SW 1271 (cell line): Measurements from ENCODE around the gene MED7.

ENCODE experiments used
- DNase-seq, 2 experiments: peaks; one replicate each; lab custom pipeline; 2025; lab: John Stamatoyannopoulos, UW

Gene MED7

DNA sequence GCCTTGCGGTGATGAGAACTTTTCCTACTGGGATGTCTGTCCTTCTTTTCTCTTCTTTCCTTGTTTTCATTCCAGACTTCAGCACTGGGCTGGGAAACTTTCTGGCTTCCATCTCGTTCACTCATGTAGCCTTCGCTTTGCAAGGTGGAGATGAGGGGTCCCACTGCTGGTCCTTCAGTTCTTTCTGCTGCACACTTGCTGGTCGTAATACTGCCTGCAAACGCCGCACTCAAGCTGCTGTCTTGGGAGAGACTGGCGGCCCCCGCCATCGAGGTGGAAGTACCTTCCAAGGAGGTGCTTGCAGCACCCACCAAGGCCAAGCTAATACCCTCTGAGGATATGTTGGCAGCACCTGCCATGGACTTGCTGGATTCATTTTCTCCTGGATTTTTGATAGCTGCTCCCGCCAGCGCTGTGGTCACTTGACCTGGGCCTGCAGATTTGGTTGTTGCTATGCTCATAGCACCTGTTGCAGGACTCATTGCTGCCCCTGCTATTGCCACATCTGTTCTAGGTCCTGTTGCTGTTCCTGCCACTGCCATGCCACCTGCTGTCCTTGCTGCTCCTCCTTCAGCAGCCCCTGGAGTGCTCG is 20.4 kb upstream of the MED7 start:
- DNase-seq = no peak

DNA sequence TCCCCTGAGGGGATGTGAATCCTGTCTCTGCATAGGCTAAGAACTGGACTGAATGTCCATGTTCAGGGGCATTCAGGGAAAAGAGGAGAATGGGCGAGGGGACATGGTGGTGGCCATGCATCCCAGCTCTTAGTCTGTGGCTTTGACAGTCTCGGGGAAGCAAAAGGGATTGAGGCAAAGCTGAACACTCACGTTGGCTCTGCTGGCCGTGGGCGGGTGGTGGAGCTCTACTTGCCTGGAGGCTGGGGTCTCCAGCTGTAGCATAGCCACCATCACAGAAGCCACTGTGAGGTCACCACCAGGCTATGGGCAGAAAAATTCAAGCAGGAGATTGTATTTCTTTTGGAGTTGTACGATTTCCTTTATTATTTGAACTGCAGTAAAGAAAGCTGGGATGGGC is 19.3 kb upstream of the MED7 start:
- no peak for DNase-seq

DNA sequence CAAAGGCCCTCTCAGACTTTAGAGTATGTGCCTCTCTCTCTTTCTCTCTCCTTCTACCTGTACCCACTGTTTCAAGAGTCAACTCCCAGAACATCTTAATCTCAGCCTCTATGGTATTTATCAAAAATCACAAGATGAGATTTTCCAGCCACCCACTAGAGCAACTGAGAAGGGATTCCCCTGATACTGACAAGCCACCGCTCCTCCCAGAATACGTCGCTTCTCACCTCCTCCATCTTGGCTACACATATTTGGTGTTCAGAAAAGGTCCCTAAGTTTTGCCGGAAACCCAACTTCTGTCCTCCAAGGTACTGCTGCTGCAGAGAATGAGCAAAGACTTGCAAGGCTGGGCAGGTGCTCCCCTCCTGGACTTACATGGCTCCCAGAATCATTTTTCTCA is 17.3 kb upstream of the MED7 start:
- no peak for DNase-seq

DNA sequence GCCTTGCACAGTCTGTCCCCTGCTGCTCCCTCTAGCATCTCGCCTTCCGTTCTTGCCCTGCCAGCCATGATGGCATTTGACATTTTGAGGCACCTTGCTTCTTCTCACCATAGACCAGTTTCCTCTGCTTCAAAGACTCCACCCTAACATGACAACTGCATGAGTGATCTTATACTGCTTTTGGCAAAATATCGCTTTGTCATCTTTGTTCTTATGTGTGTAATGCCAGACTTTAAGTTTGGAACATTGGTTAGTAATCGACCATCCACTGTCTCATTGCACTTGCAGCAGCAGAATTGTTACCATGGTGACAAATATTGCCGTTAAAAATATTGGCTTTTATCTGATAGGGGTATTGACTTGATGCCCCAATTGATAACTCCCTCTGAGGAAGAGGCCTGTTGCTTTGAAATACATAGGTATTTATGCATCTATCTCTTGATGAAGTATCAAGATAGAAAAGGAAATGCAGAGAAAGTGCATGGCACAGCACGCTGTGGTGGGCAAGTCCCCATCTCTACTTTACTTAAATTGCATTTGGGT is 16.6 kb upstream of the MED7 start:
- DNase-seq = no peak

DNA sequence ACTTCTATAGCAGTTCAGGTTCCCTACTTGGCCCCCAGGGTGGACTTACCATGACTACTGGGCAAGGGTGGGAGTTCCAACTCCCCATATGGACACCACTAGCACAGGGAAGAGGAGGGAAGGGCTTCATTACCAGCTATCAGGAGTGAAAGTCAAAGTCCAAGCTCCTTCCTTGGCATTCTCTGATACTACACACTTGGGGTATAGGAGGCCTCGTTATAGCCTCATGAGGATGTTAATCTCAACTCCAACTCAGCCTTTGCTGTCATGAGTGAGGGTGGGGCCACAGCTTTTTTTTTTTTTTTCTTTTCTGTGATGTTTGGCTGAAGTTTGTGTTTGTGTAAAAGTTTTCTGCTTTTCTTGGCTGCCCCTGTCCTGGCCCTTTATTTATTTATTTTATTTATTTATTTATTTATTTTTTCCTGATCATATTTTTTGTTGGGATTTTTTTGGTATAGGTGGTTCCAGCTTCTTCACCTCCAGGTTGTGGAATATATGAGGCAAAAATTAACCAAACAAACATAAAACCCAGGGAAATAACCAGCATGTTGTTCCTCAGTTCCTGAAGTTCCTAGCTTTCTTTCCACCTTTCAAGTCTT is 14.7 kb upstream of the MED7 start:
- DNase-seq = no peak

DNA sequence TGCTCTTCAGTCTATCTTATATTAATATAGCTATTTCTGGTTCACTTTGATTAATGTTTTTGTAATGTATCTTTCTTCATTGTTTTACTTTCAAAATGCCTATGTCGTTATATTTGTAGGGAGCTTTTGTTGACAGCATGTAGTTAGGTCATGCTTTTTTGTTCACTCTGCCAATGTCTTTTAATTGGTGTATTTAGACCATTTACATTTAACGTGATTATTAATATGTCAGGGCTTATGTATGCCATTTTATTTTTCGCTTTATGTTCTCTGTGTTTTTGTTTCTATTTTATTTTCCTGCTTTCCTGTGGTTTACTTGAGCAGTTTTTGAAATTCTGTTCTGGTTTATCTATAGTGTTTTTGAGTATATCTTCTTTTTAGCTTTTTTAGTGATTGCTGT is 12.6 kb upstream of the MED7 start:
- no peak for DNase-seq

DNA sequence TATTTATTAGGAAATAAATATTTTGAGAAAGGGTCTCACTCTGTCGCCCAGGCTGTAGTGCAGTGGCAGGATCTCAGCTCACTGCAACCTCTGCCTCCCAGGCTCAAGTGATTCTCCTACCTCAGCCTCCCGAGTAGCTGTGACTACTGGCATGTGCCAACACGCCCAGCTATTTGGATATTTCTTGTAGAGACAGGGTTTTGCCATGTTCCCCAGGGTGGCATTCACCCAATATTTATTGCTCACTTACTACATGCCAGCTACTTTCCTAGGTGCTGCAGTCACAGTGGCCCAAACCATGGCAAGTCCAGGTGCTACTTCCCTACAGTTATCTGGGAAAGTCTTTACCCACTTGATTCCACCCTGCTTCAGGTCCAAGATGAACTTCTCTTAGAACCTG is 8.3 kb upstream of the MED7 start:
- no peak for DNase-seq

DNA sequence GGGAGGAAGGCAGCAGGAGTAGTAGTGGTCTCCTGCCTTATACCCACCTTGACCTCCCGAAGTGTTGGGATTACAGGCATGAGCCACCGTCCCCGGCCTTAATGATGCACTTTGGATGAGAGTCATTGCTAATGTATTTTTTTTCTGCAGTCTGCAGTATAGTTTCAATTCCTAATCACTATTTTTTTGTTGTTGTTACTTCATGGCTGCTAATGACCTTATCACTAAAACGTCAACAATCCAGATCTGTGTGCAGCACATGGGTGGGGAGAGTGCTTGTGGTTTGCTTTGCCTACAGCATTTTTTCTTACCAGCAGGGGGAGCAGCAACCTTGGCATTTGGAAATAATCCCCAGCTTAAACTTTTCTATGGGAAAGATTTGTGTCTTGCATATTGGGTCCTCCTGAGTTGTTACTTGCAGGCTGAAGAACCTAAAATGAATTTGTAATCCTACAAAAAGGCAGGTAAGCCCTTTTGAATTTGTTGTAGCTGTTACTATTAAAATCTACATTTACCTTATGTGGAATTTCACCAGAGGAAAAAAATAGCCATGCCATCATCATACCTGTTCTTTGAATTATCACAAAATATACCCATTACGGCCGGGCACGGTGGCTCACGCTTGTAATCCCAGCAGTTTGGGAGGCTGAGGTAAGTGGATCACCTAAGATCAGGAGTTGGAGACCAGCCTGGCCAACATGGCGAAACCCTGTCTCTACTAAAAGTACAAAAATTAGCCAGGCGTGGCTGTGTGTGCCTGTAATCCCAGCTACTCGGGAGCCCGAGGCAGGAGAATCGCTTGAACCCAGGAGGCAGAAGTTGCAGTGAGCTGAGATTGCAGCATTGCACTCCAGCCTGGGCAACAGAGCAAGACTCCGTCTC is 6.3 kb upstream of the MED7 start:
- peak; percentile 12 to 79 for DNase-seq

DNA sequence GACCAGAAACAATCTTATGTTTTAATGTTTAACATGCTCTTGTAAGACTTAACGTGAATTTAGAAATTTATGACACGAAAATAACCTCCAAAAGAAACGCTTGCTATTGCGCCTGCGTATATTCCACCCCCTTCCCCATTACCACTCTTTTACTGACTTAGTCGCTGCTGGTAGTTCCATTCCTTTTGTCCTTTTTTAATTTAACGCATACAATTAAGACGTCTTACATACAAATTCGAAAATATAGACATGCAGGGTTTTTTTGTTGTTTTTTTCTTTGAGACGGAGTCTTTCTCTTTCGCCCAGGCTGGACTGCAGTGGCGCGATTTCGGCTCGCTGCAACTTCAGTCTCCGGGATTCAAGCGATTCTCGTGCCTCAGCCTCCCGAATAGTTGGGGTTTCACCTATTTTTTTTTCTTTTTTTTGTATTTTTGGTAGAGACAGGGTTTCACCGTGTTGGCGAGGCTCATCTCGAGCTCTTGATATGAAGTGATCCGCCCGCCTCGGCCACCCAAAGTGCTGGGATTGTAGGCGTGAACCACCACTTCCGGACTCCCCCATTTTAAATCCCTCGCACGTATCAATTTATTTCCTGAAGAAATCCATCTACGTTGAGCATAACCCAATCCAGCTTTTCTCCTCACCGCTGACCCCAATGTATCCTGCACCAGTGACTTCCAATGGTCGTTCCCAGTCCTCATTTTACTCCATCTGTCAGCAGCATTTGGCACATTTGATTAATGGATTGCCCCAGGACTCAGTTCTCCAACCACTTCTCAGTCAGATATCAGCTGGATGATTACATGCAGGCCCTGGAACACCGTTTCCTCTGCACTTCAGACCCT is 684 bp upstream of the MED7 start:
- peak in 1 of 2 experiments; percentile 96 for DNase-seq

DNA sequence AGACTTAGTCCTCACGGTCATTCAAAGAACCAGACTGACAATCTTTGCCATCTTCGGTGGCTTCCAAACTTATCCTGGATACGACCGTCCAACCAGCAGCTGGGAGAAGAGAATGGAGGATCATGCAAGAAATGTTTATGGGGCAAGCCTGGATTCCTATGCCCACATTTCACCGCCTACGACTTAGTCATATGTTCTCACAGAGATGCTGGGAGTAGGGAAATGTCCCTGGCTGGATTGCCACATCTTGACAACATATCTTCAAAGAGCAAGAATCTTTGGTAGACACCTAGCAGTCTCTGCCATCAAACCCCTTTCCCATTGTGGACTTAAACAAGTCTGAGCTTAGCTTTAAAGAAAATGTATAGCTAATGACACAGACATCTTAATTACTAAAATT is 5.0 kb downstream of the MED7 start:
- no peak for DNase-seq

DNA sequence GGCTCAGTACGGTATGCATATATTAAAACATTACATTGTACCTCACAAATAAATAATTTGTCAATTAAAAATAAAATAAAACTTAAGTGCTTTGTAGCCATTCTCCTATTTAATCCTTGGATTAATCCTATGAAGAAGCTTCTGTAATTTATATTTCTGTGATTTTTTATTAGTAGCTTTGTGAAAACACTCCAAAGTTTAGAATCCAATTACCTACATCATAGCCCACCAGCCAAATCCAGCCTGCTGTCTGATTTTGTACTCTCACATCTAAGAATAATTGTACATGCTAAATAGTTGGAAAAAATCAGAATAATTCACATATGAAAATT is 10.4 kb downstream of the MED7 start:
- DNase-seq = no peak

DNA sequence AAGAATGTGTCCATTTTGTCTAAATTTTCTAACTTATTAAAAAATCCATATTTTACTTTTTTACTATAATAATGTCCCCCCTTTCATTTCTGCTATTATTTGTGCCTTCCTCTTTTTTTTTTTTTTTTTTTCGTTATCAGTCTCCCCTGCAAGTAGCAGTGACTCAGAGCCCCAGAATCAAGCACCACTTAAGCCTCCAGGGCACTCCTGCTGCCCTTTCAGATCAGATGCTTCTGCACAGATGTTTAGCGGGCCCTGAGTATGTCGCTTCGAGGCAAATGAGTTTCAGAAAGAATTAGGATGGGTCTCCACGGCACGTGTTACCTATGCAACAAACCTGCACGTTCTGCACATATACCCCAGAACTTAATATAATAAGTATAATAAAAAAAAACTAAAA is 11.7 kb downstream of the MED7 start:
- DNase-seq = no peak

DNA sequence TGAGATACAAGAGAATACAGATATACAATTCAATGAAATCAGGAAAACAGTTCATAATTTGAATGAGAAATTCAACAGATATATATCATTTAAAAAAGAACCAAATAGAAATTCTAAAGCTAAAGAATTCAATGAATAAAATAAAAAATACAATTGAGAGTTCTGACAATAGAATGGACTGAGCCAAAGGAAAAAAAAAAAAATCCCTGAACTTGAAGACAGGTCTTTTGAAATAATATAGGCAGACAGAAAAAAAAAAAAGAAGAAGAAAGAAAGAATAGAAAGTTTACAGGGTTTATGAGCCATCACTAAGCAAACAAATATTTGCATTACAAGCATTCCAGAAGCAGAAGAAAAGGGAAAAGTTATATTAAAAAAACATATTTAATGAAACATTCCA is 21.0 kb downstream of the MED7 start:
- DNase-seq = no peak

DNA sequence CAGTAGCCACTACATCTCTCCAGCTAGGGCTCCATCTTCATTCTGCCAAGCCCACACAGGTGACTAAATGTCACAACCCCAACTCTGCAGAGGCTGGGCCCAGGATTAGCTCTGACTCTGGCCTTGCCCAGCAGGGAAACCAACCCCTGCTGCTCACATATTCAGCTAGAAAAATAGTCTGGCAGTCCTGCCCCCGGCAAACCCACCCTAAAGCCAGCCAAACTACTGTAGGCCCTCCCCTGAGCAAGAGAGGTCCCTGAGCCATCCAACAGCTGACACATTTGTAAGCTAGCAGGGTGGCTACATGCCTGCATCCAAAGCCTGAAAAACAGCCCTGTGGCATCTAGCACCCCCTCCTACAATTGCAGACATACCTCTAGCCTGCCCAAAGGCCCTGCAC is 22.6 kb downstream of the MED7 start:
- no peak for DNase-seq

DNA sequence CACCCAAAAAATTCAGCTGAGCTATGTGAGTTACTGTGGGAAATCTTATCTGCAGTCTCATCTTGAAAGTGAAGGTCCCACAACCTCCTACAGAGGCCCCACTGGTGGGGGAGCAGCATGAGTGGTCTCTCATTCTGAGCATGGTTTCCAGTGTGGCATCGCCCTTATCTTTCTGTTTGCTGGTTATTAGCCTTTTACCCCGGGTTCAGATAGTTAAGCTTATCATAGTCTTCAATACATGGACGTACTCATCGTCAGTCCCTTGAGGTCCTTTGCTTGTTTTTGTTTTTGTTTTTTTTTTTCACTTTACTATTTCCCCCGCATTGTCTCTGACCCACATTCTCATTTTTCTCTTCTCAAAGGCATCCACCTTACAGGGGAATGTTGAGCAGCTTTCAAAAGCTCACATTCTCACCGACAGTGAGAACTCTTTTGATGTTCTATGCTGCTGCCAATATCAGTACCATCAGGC is 26.1 kb downstream of the MED7 start:
- DNase-seq = no peak

DNA sequence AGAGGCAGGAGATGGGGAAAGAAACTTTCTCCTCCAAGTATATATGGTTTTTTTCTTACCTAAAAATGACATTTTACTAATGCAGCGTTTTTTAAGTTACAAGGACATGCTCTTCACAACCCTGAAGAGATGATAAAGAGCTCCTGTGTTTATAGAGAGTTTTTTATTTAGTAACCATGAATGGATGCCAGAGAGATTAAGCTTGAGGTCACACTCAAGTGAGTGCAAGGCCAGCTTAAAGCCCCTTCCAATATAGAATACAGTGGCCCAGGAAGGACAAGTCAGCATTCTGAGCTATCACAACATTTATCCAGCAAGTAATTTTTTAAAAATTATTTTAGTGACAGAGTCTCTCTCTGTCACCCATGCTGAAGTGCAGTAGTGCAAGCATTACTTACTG is 27.2 kb downstream of the MED7 start:
- DNase-seq = no peak

DNA sequence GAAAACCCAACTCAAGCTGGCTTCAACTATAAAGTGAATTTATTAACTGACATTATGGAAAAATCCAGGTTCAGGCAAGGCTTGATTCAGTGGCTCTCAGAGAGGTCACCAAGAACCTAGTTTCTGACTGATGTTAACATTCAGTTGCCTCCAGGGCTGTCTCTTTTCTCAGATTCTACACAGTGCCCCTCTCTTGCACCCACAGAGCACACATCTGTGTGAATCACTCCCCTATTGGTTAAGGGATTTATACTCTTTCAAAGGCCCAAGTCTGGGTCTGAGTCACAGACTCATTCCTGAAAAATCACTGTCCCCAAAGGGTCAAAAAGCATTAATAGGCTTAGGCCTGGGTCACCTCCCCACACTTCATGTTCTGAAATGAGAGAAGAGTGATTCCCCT is 27.7 kb downstream of the MED7 start:
- DNase-seq = no peak

DNA sequence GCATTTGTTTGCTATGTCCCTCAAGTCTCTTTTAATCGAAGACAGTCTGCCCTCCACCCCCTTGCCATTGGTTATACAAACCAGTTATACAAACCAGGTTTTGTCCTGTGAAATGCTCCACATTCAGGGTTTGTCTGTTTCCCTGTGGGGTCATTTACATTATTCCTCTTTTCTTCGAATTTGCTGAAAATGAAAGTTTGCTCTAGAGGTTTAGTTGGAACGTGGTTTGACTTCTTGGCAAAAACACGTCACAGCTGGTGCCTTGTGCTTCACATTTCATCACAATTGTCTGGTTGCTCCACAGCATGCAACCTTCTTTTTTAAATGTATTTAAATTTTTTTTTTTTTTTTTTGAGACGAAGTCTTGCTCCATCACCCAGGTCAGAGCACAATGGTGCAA is 29.7 kb downstream of the MED7 start:
- no peak for DNase-seq

DNA sequence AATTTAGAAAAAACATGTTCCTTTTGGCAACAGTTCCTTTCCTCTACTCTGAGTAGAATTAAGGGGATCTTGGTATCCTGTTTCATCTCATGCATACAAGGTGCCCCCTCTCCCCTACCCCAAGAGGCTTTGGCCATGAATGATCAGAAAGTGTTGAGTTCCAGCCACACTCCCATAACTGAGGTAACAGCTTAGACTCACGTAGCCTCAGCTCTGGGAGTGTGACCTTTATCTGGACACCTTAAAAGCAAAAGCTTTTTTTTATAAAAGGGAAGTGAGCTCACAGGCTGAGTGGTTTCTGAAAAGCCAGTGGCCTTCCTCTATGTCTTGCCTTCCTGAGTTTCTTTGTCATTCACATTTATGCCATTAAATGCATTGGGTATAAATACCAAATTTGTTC is 32.9 kb downstream of the MED7 start:
- DNase-seq = no peak

DNA sequence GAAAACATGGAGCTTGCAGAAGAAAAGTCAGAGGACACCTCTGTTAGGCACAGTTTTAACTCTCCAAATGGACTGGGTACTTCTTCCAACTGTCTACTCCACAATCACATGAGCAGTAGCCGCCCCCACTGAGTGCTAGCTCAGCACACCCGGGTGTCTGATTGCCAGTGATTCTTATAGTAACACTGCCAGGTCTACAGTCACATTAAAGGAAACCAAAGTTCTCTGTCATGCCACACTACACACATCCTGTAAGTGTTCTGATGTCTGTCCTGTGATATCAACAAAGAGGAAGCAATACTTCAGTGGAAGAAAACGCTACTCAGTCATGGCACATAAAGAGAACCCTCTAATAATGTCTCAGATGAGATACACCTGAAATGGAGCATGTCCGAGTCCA is 33.7 kb downstream of the MED7 start, which contains the start of gene HAVCR2:
Gene HAVCR2, minus strand, starts transcription at position 69 of the 400 bp plus-strand sequence. Its CDS starts 61 bp downstream, at position 8.
- DNase-seq = no peak

DNA sequence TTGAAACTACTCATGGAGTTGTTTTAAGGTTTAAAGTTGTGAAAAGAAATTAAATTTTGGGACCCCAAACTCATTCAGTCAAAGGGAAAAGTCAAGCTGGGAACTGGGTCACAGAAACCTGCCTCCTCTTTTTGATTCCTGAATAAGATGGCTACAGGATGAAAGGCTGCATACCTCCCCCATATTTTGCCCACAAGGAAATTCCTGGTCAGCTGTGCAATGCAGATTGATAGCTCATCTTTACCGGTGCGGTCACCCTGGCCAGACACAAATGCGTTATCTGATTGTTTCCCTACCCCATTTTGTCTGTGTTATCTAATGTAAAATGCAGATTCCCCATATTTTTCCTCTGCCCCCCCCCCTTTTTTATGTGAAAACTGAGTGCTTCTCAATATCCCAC is 35.2 kb downstream of the MED7 start:
- DNase-seq = no peak
